NB4 (cell line): ENCODE results near the gene PTCD2.

Experiments
- TF ChIP-seq, protein P1 (sequence below): IDR thresholded peaks from 2 replicates; pipeline ENCODE4 v1.6.1; 2011; ENCODE audit warnings: low read depth, low read length
- TF ChIP-seq, protein P2 (sequence below): IDR thresholded peaks from one replicate; pipeline ENCODE4 v1.5.1; 2012; ENCODE audit warnings: low read depth, low read length

DNA sequence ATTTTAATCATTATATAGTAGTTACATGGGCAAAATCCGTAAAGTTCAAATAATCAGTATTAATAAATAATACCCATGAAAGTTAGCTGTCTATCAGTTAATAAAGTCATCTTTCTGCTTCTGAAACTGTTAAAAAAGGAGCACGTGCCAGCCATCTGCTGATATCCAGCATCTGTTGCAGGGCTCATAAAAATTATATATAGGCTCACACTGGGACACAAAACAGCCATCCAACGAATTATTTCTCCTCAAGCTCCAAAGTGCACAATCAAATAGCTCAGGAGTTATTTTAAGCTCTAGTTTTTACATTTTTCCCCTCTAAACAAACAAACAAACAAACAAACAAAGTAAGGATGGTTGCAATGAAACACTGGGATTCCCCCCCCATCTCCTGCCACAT is 48.5 kb upstream of the PTCD2 start:
- TF ChIP-seq, protein P1, sequence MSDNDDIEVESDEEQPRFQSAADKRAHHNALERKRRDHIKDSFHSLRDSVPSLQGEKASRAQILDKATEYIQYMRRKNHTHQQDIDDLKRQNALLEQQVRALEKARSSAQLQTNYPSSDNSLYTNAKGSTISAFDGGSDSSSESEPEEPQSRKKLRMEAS, result no peak
- TF ChIP-seq, protein P2, sequence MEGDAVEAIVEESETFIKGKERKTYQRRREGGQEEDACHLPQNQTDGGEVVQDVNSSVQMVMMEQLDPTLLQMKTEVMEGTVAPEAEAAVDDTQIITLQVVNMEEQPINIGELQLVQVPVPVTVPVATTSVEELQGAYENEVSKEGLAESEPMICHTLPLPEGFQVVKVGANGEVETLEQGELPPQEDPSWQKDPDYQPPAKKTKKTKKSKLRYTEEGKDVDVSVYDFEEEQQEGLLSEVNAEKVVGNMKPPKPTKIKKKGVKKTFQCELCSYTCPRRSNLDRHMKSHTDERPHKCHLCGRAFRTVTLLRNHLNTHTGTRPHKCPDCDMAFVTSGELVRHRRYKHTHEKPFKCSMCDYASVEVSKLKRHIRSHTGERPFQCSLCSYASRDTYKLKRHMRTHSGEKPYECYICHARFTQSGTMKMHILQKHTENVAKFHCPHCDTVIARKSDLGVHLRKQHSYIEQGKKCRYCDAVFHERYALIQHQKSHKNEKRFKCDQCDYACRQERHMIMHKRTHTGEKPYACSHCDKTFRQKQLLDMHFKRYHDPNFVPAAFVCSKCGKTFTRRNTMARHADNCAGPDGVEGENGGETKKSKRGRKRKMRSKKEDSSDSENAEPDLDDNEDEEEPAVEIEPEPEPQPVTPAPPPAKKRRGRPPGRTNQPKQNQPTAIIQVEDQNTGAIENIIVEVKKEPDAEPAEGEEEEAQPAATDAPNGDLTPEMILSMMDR, result no peak
